Epithelial cell of proximal tubule (primary cell): ENCODE data around the gene ESYT2. TPM values are rescaled to one million over a fixed set of nuclear protein-coding genes. Genes with fewer than 3 reads are reported as not detected.
"Not testable (repeated sequence)": the region's sequence is repeated elsewhere in the genome, so short reads cannot be mapped to it uniquely, and the experiment has no call there.

Experiments
- DNase-seq: peaks from one replicate; pipeline ENCODE4 v3.0.0-alpha.2; 2011; ENCODE audit warnings: low read depth
- H3K4me3 ChIP-seq: 2 replicates; pipeline ENCODE4 v1.5.1; 2011; ENCODE audit warnings: low read depth, mild to moderate bottlenecking, low read length
- total RNA-seq: library from RNA; depleted of rRNA; stranded (reverse); fragments of >200 nt; gene quantifications from 2 replicates; pipeline ENCODE4 v1.2.3, GENCODE V29; 2015
- TF ChIP-seq, protein P1 (sequence below): conservative IDR thresholded peaks from 2 replicates; pipeline ENCODE4 v1.5.1; 2012; ENCODE audit warnings: low read depth, mild to moderate bottlenecking, low read length

The ESYT2 gene, protein sequence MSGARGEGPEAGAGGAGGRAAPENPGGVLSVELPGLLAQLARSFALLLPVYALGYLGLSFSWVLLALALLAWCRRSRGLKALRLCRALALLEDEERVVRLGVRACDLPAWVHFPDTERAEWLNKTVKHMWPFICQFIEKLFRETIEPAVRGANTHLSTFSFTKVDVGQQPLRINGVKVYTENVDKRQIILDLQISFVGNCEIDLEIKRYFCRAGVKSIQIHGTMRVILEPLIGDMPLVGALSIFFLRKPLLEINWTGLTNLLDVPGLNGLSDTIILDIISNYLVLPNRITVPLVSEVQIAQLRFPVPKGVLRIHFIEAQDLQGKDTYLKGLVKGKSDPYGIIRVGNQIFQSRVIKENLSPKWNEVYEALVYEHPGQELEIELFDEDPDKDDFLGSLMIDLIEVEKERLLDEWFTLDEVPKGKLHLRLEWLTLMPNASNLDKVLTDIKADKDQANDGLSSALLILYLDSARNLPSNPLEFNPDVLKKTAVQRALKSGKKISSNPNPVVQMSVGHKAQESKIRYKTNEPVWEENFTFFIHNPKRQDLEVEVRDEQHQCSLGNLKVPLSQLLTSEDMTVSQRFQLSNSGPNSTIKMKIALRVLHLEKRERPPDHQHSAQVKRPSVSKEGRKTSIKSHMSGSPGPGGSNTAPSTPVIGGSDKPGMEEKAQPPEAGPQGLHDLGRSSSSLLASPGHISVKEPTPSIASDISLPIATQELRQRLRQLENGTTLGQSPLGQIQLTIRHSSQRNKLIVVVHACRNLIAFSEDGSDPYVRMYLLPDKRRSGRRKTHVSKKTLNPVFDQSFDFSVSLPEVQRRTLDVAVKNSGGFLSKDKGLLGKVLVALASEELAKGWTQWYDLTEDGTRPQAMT
- 43.4 and 50.1 TPM in 2 replicates for total RNA-seq

DNA sequence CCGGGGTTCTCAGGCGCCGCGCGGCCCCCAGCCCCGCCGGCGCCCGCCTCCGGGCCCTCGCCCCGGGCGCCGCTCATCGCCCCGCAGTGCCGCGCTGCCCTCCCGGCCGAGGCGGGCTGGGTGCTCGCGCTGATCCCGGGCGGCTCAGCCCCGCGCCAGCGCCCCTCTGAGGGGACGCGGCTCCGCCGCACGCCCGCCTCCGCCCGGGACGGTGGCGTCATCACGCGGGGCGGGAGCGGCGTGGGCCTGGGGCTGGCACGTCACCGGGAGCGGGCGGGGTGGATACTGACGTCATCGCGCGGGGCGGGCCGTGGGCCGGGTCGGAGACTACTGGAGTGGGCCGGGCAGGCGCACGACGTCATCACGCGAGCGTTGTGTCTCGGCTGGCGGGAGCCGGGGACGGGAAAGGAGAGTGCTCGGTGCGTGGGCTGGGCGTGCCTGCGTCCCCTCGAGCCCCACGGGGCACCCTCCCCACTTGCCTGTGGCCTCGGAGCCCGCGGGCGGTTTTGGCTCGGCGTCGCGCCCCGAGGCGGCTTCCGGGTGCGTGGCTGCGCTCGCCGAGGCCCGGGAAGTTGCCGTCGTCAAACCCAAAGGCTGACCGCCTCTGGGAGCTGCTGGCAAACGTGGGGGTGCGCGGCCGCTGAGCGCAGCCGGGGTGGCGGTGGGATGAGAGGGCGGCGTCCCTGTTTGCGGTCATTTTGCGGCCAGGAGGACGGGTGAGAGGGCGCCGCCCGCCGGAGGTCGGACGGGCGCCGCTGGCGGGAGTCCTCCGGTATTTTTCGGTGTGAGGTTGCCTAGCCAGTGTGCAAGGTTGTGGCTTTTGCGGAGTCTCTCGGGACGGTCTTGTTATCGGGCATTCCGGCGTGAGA lies at the start of gene ESYT2:
Gene ESYT2, minus strand, starts transcription at position 168 of the 869 bp plus-strand sequence. Its CDS starts 91 bp downstream, at position 77.
- DNase-seq: peak; percentile 40
- H3K4me3 ChIP-seq: peak within 1 kb of the TSS; percentile 88
- TF ChIP-seq, protein P1, sequence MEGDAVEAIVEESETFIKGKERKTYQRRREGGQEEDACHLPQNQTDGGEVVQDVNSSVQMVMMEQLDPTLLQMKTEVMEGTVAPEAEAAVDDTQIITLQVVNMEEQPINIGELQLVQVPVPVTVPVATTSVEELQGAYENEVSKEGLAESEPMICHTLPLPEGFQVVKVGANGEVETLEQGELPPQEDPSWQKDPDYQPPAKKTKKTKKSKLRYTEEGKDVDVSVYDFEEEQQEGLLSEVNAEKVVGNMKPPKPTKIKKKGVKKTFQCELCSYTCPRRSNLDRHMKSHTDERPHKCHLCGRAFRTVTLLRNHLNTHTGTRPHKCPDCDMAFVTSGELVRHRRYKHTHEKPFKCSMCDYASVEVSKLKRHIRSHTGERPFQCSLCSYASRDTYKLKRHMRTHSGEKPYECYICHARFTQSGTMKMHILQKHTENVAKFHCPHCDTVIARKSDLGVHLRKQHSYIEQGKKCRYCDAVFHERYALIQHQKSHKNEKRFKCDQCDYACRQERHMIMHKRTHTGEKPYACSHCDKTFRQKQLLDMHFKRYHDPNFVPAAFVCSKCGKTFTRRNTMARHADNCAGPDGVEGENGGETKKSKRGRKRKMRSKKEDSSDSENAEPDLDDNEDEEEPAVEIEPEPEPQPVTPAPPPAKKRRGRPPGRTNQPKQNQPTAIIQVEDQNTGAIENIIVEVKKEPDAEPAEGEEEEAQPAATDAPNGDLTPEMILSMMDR: peak; percentile 20

GRCh38 chr7:158878151-158879079 lies 49.1 kb upstream of the ESYT2 start:
- H3K4me3 ChIP-seq: not testable (repeated sequence)

DNA sequence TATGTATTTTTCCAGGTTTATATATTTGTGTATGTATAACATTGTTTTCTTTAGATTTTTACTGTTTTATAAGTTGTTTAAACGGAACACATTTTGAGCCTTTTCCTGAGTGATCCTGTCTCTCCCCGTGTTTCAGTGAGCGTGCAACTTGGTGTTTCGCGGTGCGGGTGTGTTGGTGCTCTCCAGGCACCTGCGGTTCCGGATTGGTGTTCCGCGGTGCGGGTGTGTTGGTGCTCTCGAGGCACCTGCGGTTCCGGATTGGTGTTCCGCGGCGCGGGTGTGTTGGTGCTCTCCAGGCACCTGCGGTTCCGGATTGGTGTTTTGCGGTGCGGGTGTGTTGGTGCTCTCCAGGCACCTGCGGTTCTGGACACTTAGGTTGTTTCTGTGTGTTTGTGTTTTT lies 47.7 kb upstream of the ESYT2 start:
- TF ChIP-seq, protein P1: no peak
- H3K4me3 ChIP-seq: no peak overlapping the region
- no peak for DNase-seq

More at GRCh38 chr7:158878151-158879079, 49.1 kb upstream of the ESYT2 start:
- DNase-seq: not testable (repeated sequence)

DNA sequence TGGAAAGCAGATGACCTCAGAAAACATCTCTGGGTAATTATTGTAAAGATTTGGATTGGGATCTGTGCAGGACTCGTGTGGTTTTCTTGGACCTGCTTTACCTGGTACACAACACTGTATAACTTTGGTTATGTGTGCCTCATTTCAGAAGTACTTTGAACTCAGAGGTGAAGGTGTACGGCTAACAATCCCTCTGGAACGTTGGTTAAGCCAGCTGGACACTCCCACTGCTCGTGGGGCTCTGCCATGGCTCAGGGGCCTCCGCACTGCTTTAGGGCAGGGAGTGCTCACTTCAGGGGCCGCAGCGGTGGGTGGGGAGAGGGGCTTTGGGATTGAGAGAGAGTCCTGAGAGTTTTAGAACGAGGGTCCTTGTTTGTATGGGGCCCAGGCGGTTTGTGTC lies 40.6 kb upstream of the ESYT2 start:
- no peak for DNase-seq
- TF ChIP-seq, protein P1: no peak
- no peak overlapping the region for H3K4me3 ChIP-seq

DNA sequence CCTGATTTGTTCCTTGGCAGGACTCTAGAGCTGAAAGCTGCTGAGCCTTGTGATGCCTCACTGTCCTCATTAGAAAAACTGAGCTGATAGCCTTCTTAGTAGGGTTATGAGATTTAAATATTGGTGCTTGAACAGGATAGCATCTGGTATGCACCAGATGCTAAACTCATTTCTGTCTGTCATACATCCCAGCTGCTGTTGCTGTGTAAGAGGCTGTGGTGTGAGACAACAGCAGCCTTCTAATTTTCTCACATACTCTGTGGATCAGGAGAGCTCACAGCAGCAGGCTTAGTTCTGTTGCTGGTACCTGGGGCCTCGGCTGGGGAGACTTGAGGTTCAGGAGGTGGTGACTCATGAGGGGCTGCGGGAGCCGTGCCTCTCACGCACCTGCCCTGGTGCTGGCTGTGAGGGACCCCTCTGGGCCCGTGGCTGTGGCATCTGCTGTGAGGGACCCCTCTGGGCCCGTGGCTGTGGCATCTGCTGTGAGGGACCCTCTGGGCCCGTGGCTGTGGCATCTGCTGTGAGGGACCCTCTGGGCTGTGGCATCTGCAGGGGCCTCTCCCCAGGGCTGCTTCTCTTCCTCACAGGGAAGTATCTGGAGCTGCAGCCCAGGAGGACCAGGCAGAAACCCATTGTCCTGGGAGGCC lies 39.6 kb upstream of the ESYT2 start:
- TF ChIP-seq, protein P1: no peak
- no peak for DNase-seq

DNA sequence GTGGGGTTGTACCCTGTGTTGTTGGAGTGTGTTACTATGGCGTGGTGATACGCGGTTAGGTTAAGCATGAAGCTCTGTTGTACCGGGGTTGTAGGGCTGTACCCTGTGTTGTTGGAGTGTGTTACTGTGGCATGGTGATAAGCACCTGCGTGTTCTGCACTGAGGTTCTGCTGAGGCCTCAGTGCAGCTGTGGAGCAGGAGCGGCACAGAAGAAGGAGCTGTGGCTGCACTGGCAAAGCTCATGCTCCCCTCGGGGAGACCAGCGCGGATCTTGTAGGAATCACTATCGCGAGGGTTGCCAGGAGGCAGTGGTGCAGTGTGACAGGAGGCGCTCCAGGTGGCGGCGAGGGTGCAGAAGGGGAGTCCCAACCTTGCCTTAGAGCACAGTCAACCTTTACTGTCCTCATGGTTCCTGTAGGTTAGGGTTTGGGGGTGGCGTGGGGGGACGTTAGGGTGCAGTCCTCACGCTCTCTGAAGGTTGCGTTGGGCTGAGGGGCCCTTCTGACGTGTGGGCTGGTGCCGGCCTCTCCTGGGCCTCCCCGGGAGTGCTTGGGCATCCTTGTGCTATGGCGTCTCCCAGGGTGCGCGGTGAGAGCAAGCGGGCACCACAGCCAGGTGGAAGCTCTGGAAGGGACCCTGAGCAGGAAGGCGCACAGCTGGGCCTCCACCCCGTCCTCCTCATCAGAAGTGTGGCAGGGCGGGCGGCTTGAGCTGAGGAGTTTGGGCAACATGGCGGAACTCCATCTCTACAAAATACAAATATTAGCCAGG lies 38.1 kb upstream of the ESYT2 start:
- H3K4me3 ChIP-seq: no peak overlapping the region
- TF ChIP-seq, protein P1: no peak
- no peak for DNase-seq

More for the DNA sequence above, 39.6 kb upstream of the ESYT2 start:
- H3K4me3 ChIP-seq: no peak overlapping the region
